NCI-H187 (cell line): ENCODE measurements around the gene ATF5.
"Not testable (repeated sequence)": the region's sequence is repeated elsewhere in the genome, so short reads cannot be mapped to it uniquely, and the experiment has no call there.

Experiments used
- DNase-seq, 2 experiments: peaks; one replicate each; lab custom pipeline; 2025; lab: John Stamatoyannopoulos, UW

Gene ATF5

GRCh38 chr19:49949742-49950589 lies 21.0 kb downstream of the ATF5 start:
- DNase-seq, result no peak

DNA sequence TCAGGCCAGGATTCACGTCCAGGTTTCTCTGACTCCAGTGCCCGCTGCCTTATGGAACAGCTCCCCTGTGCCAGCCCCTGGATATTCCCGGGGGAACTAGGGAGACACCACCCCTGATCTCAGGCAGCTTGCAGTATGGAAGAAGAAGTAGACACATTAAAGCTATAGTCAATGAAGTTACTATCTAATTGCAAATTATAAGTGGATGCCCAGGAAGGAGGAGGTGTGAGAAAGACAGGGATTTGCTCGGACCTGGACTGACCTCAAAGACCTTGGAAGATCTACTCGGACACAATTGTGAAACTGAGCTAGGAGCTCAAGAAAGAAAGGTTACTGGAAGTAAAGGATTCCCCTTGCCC lies 21.6 kb downstream of the ATF5 start:
- no peak for DNase-seq

GRCh38 chr19:49950956-49951526 lies 22.0 kb downstream of the ATF5 start:
- no peak for DNase-seq

- DNase-seq, result no peak
Observed at GRCh38 chr19:49951806-49952478, 22.9 kb downstream of the ATF5 start.

DNA sequence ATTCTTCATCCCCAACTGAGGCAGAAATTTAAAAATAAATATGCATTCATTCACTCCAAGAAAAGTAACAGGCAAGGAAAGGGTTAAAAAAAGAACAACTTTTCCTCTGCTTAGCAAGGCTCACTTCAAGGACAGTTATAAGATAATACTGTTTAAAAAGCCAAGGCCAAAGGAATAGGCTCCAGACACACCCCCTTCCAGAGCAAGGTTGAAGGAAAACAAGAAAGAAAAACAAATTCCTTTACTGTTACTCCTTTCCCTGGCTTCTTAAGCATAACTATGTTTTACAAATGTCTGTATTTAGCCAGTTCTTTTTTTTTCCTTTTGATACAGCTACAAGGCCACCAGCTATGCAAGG lies 23.5 kb downstream of the ATF5 start:
- DNase-seq, result no peak

DNA sequence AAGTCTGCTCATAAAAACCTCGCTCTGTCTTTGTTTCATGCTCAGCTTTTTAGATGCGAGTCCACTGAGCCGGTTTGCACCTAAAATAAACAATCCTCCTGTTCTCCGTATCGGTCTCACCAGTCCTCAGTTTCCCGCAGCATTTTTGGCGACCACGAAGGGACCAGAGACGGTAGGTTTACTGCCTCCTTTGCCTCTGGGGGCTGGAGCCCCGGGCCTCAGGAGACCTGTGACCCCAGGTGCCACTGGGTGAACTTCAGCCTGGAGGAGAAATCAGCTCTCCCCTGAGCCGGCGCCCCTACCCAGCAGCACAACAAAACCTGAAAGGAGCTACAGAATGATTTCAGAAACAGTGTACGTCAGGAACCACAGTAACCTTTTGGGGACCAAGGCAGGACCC lies 23.9 kb downstream of the ATF5 start:
- DNase-seq, result no peak

DNA sequence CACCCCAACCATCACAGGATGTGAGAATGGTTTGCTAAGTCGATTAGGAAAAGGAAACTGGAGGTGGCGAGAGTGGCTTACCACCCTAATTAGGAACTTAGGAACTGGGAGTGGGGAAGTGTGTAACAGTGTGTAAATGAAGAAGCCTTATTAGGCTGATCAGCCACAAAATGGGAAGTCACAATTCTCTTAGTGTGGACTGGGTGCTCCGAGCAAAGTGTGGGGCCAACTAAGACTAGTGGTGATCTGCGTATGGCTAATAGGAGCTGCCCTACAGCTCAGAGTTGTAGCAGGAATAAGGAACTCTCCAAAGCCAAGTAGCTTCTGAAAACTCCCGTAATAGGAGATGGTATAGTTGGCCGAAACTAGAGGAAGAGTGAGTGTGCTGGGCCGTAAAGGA lies 24.4 kb downstream of the ATF5 start:
- DNase-seq, result no peak

DNA sequence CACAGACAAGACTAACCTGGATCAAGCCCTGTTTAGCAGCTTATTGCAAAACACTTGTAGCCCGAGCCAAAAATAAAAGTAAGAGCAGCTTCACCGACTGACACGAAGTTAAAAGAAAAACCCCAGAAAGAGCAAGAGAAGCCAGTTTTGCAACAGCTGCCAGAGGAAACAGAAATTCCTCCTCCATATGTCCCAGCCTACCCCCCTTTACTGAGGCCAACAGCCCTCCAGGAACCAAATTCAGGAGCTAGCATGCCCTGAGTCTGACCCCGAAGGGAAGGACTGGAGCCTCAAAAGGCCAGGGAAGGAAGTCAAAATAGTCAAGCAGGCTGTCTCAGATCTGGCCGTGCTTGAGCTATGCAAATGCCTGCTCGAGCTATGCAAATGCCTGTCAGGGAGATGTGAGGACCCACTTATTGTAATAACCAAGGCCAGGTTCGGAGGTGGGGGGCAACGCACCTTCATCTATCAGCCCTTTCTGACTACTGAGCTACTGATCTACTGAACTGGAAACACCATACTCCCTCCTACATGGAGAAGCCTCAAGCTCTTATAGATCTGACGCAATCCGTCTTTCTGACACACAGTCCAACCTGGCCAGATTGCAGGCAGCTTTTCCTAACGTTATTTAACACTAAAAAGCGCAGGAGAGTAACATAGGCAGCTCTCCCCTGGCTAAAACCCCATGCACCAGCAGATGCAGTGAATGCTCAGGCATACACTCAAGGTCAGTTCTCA lies 25.3 kb downstream of the ATF5 start:
- DNase-seq, result no peak

DNA sequence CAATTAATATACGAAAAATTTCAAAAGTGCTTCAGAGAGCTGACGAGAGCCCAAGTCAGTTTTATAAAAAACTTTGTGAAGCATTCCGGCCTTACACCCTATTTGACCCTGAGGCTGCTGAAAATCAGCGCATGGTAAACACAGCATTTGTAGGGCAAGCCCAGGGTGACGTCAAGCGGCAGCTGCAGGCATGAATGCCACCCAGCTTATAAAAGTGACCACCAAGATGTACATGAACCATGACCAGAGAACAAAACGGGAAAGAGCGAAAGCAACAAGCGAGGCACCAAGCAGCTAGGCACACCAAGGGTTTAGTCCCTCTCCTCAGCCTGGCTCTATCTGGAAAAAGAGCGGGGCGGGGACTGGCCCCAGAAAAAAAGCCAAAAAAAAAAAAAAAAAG lies 25.9 kb downstream of the ATF5 start:
- no peak for DNase-seq

DNA sequence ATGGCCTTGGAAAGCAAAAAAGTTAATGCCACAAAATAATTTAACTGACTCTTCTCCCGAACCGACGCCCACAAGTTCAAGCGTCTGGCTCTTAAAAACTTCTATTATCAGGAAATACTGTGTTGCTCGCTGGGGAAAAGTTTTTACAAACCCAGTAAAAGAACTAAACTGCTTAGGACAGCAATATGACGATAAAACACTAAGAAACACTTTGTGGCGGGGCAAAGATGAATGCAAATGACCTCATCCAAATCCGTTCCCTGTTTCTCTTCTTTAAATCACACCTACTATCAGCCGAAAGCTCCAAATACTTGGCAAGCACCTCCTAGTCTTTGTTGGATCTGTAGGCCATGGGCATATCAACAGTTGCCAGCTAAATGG lies 27.1 kb downstream of the ATF5 start:
- DNase-seq, result no peak

DNA sequence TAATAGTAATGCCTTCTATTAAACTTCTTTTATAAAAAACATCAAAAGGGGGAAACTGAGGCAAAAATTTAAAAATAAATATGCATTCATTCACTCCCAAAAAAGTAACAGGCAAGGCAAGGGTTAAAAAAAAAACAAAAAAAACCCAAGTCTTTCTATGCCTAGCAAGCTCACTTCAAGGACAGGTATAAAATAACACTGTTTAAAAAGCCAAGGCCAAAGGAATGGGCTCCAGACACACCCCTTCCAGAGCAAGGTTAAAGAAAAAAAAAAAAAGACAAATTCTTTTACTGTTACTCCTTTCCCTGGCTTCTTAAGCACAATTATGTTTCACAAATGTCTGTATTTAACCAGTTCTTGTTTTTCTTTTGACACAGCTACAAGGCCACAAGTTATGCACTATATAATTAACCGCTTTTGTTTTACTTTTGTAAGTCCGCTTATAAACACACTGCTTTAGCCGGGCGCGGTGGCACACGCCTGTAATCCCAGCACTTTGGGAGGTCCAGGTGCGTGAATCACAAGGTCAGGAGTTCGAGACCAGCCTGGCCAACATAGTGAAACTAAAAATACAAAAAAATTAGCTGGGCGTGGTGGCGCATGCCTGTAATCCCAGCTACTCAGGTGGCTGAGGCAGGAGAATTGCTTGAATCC lies 28.4 kb downstream of the ATF5 start:
- no peak for DNase-seq

DNA sequence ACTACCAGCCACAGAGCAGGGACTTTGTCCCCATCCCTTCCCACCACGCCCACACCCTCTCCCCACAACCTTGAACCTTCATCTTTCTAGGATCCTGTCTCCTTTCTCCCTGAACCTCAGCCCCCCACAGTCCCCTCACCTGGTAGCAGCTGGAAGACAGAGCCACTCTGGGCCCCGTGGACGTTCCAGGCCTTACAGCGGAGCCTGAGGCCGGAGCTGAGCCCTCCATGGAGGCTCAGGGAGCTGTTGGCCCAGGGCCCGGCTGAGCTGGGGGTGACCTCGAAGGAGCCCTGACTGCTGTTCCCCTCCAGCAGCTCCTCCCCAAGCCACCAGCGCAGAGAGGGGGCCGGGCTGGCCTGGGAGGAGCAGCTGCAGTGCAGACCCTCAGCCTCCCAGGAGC lies 29.1 kb downstream of the ATF5 start:
- DNase-seq, result not testable (repeated sequence)

DNA sequence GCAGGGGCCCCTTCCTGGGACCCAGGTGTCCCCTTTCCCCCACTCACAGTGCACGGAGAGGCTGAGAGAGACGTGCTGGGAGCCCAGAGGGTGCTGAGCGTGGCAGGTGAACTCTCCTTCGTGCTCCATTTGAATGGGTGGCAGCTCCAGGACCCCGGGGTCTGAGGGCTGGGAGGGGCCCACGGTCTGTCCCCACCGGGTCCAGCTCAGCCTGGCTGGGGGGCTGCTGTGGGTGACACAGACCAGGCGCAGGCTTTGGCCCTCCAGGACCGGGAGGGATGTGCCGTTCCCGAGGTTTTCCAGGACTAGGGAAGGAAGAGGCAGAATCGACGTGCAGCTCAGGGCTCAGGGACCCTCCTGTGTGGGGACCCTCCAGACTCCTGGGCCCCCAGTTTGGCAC lies 29.6 kb downstream of the ATF5 start:
- DNase-seq, result not testable (repeated sequence)

- DNase-seq, result not testable (repeated sequence)
Observed at GRCh38 chr19:49959892-49960291, 30.9 kb downstream of the ATF5 start.

DNA sequence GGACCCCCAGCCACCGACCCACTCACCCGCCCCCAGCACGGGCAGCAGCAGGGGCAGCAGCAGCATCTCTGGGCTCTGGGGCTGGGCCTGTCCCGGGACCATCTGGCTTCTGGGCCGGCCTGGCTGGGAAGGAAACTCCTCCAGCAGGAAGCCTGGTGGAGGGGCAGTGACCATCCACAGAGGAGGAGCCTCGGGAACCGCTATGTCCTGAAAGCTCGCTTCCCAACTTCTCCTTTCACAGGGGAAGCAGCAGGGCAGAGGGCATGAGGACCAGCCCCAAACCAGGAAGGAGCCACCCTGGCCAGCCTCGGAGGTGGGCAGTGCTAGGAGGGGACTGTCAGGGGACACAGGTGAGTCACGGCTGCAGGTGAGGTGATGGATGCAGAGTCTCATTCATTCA lies 32.0 kb downstream of the ATF5 start, which contains the start of gene SIGLEC11:
SIGLEC11 (minus strand) TSS at position 193 of the 400 bp plus-strand sequence; CDS start at position 102, 91 bp downstream.
- not testable (repeated sequence) for DNase-seq

GRCh38 chr19:49968279-49968922 lies 39.4 kb downstream of the ATF5 start:
- DNase-seq, result no peak

DNA sequence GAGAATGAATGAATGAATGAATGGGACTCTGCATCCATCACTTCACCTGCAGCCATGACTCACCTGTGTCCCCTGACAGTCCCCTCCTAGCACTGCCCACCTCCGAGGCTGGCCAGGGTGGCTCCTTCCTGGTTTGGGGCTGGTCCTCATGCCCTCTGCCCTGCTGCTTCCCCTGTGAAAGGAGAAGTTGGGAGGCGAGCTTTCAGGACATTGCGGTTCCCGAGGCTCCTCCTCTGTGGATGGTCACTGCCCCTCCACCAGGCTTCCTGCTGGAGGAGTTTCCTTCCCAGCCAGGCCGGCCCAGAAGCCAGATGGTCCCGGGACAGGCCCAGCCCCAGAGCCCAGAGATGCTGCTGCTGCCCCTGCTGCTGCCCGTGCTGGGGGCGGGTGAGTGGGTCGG lies 40.4 kb downstream of the ATF5 start:
- DNase-seq, result not testable (repeated sequence)

GRCh38 chr19:49971991-49972411 lies 43.0 kb downstream of the ATF5 start:
- no peak for DNase-seq

GRCh38 chr19:49972841-49973240 lies 43.8 kb downstream of the ATF5 start:
- no peak for DNase-seq

GRCh38 chr19:49973987-49974386 lies 45.0 kb downstream of the ATF5 start:
- no peak for DNase-seq

- no peak for DNase-seq
Observed at GRCh38 chr19:49975051-49975450, 46.0 kb downstream of the ATF5 start.
